Duodenal mucosa (tissue), 2 donors: ENCODE results near the gene POU2F3.

Experiments used
- H3K27ac ChIP-seq: one replicate; pipeline ENCODE4 v1.7.0; 2013; ENCODE audit warnings: low read depth, low read length
- H3K27me3 ChIP-seq, 2 donors: one replicate each; pipeline ENCODE4 v1.7.0; 2013; ENCODE audit warnings: low read length in 2 of 2, control low read depth in 1 of 2; ENCODE audit not compliant: insufficient read depth in 2 of 2, control insufficient read depth in 1 of 2
- H3K36me3 ChIP-seq, 2 donors: one replicate each; pipeline ENCODE4 v1.7.0; 2013; ENCODE audit warnings: low read length in 2 of 2, control low read depth in 1 of 2; ENCODE audit not compliant: insufficient read depth in 2 of 2, control insufficient read depth in 1 of 2
- H3K4me1 ChIP-seq, 2 donors: one replicate each; pipeline ENCODE4 v1.7.0; 2013; ENCODE audit warnings: low read length in 2 of 2, control low read depth in 1 of 2; ENCODE audit not compliant: insufficient read depth in 2 of 2, control insufficient read depth in 1 of 2
- H3K4me3 ChIP-seq, 2 donors: one replicate each; pipeline ENCODE4 v1.7.0; 2013; ENCODE audit warnings: low read length in 2 of 2, low read depth in 1 of 2
- H3K9ac ChIP-seq, 2 donors: one replicate each; pipeline ENCODE4 v1.7.0; 2013; ENCODE audit warnings: low read length in 2 of 2, low read depth in 1 of 2
- H3K9me3 ChIP-seq, 2 donors: one replicate each; pipeline ENCODE4 v1.7.0; 2013; ENCODE audit warnings: low read length in 2 of 2, control low read depth in 1 of 2; ENCODE audit not compliant: control insufficient read depth in 1 of 2

Gene POU2F3

DNA sequence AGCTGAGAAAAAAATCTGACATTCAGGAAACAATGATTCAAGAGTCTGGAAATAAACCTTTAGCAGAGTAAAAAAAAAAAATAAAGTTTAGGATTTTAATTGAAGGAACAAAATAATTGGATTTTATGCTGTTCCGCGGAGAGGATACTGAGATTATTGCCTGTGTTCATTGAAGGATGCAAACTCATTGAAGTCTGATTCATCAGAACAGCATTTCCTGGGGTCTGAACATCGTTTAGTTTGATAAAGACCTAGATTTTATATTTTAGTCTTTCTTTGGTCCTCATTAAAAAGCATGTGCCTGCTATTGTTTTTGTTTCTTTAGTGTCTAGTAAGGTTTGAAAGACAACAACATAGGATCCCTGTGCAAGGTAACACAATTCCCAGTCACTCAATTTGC is 89.6 kb downstream of the POU2F3 start:
- Histone ChIP-seq H3K4me3 (no peak overlapping the region), H3K4me1 (peaks cover 14 to 19% of the 10 kb centered on the region in 2 donors), H3K36me3 (no peaks in the 10 kb centered on the region), H3K27ac (no peak overlapping the region), H3K9ac (no peak overlapping the region), H3K9me3 (no peaks in the 10 kb centered on the region), H3K27me3 (peaks cover 0 to 4% of the 10 kb centered on the region in 2 donors)

- Histone ChIP-seq H3K27me3 (no peaks in the 10 kb centered on the region), H3K9me3 (no peaks in the 10 kb centered on the region), H3K4me1 (peaks cover 14 to 16% of the 10 kb centered on the region in 2 donors), H3K9ac (no peak overlapping the region), H3K27ac (no peak overlapping the region), H3K36me3 (no peaks in the 10 kb centered on the region), H3K4me3 (no peak overlapping the region)
Measured at GRCh38 chr11:120330045-120330444, 90.1 kb downstream of the POU2F3 start.

DNA sequence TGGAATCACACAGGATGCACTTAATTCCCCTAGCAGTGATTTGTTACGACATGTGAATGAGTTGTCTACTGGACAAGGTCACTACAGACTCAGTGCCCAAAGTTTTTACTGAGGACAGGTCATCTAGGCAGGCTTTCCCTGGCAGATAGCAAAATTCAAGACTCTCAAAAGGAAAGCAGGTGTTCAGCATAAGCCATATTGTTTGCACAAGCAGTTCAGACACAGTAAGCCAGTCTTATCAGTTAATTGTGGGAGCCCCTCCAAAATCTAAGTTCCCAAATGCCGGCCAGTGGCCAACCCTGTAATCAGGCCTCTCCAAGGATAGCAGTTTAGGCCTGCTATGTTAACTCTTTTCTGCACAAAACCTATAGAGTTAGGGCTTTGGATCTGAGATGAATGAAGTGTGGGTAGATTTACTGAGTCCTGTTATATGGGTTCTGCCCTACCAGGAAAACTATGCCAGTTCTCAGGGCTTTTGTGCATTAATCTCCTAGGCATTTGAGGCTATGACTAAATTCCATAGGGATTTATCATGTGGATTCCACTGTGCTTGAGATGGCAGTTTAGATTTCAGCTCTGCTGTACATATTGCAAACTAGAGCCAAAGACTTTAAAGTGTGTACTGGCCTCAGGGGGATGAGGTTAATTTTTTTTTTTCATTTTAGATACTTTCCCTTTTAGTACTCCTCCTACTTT is 91.5 kb downstream of the POU2F3 start:
- H3K4me1 ChIP-seq = peaks cover 6 to 16% of the 10 kb centered on the region in 2 donors
- H3K9ac ChIP-seq = no peak overlapping the region
- no peaks in the 10 kb centered on the region for H3K9me3 ChIP-seq
- H3K4me3 ChIP-seq = no peak overlapping the region
- no peak overlapping the region for H3K27ac ChIP-seq
- no peaks in the 10 kb centered on the region for H3K36me3 ChIP-seq
- no peaks in the 10 kb centered on the region for H3K27me3 ChIP-seq

DNA sequence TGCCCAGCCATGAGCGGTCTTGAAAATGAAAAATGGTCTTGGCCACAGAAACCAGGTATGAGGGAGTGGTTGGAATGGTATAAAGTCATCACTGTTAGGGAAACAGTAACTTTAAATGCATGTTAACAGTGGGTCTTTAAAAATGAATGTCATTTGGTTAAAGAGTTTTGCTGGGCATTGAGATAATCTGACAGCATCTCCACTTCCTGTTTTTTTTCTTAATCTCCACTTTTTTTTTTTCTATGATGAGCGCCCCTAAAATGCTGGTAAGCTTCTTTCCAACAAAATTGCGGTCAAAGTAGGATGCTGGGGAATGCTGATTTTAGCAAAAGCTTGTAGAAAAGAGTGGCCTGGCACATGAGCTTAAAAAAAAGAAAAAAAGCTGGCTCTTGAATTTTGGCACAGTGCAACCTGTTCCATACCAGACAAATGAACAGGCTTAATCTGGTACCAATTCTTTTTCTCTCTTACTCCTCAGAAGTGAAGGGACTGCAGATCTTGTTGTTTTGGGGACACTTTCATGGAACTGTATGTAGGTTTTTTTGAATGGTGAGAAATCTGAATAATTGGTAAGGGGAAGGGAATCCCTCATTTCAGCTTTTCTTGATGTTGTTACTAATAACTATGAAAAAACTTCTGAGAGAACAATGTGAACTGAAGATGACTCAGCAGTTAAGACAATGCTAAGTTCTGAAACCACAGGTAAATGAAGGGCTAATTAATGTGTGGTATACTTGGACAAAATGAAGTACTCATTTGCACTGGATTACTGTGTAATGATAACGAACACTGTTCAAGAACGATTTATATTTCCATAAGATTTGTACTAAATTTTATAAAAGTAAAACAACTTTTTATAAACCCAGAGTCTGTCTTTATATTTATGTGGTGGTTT is 93.1 kb downstream of the POU2F3 start:
- no peak overlapping the region for H3K9ac ChIP-seq
- no peaks in the 10 kb centered on the region for H3K9me3 ChIP-seq
- no peaks in the 10 kb centered on the region for H3K36me3 ChIP-seq
- H3K4me3 ChIP-seq = no peak overlapping the region
- peaks cover 0 to 4% of the 10 kb centered on the region in 2 donors for H3K27me3 ChIP-seq
- H3K4me1 ChIP-seq = peaks cover 9 to 16% of the 10 kb centered on the region in 2 donors
- H3K27ac ChIP-seq = no peak overlapping the region

DNA sequence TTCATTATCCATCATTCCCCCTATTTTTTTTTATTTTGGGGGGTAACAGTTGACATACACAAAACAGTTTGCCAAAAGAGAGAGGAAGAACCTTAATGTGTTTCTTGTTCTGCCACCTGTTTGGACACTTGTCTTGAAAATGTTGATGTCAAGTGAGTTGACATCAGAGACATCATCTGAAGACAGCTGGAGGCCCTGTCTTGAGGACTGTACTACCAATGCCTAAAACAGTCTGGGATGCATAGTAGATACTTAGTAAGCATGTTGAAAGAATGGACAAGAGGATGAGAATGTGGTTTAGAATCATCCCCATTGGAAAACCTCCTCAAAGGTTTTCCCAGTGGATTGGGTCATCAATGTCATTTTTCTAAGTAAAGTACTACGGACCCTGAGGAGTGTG is 93.9 kb downstream of the POU2F3 start:
- Histone ChIP-seq H3K27ac (no peak overlapping the region), H3K27me3 (peaks cover 0 to 4% of the 10 kb centered on the region in 2 donors), H3K9ac (no peak overlapping the region), H3K4me3 (no peak overlapping the region), H3K9me3 (no peaks in the 10 kb centered on the region), H3K4me1 (peaks cover 10 to 18% of the 10 kb centered on the region in 2 donors), H3K36me3 (no peaks in the 10 kb centered on the region)

- H3K27ac ChIP-seq = no peak overlapping the region
- H3K27me3 ChIP-seq = peaks cover 0 to 4% of the 10 kb centered on the region in 2 donors
- no peaks in the 10 kb centered on the region for H3K9me3 ChIP-seq
- no peak overlapping the region for H3K4me3 ChIP-seq
- H3K4me1 ChIP-seq = peaks cover 11 to 18% of the 10 kb centered on the region in 2 donors
- H3K9ac ChIP-seq = no peak overlapping the region
- no peaks in the 10 kb centered on the region for H3K36me3 ChIP-seq
Measured at GRCh38 chr11:120334332-120334731, 94.4 kb downstream of the POU2F3 start.

DNA sequence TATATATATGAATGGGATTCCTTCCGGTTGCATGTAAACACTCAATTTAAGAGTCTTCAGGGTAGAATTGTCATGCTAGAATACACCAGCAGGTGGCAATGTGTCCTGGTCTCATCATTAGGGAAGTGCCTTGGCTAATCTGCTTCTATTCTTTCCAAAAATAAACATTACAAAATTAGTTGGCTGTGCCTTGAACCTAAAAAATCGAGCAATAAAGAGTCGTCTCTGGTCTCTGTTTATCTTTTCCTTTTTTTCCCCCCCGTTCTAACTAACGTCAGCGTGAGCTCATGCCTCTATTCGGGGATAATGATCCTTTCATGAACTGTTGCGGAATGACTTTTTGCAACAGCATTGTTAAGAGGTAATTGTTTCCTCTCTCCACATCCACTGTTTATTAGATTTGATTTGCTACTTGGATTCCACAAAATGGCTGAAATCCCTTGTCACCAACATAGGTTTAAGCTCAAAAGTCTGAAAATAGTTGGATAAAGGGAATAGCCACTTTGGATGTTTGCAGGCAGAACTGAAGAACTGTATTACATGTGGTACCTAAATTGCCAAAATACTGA is 95.0 kb downstream of the POU2F3 start:
- H3K27ac ChIP-seq = peak overlapping the region; percentile 71
- no peaks in the 10 kb centered on the region for H3K9me3 ChIP-seq
- H3K9ac ChIP-seq = peak overlapping the region; percentile 61 to 70
- H3K27me3 ChIP-seq = peaks cover 0 to 4% of the 10 kb centered on the region in 2 donors
- peaks cover 18 to 20% of the 10 kb centered on the region in 2 donors for H3K4me1 ChIP-seq
- no peaks in the 10 kb centered on the region for H3K36me3 ChIP-seq
- H3K4me3 ChIP-seq = peak overlapping the region; percentile 75 to 91

DNA sequence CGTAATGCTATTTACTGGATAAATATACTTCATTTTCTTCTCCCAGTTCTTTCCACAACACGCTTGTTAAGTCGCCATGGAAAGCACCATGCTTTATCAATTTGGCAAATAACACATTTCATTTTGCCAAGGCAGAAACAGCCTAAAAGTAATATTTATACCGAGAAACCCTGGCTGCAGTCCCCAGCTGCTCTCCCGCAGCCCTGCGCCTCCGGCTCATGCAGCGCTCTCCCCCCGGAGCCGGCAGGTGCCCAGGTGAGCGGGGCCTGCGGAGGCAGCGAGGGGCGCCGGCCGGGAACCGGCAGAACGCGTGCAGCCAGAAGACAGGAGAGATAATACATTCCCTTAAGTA is 95.6 kb downstream of the POU2F3 start:
- H3K27me3 ChIP-seq = peaks cover 0 to 4% of the 10 kb centered on the region in 2 donors
- H3K4me1 ChIP-seq = peaks cover 22 to 26% of the 10 kb centered on the region in 2 donors

DNA sequence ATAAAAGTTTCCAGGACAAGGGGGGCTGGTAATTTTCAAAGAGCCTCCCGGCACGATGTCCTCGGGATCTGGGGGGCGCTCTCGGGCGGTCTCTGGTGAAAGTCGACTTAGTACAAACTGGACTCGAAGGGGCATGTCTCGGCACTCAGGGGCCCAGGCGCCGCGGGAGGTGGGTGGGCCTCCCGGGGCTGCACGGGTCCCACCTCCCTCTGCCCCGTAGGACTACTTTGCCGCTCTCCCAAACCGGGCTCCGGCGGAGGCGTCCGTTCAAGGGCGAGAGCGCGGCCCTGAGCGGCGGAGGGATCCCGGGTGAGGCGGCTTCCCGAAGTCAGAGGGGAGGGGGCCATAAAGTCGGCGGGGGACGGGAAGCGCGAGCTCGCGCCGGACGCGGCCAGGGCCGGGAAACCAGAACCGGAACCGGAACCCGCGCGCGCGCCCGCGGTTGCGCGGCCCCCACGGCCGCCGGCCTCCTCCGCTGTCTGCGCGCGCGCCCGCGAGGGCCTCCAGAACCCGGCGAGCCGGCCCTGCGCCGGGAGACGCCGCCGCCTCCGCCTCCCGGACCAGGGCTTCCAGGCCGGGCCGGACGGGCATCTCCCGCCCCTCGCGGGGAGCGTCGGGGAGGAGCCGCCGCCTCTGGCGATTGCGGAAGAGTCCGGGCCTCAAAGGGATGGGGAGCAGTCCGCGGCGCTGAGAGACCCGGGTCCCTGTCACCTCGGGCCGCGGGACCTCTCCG is 96.1 kb downstream of the POU2F3 start, which contains the start of gene ARHGEF12:
Gene ARHGEF12, plus strand, starts transcription at position 506 of the 733 bp plus-strand sequence. CDS start 831 bp downstream, outside the sequence.
- Histone ChIP-seq H3K36me3 (no peaks in the 10 kb centered on the region), H3K9me3 (no peaks in the 10 kb centered on the region), H3K4me3 (peak within 1 kb of the TSS; percentile 91 to 99), H3K27me3 (peaks cover 0 to 4% of the 10 kb centered on the region in 2 donors), H3K27ac (peak within 1 kb of the TSS; percentile 78), H3K4me1 (peaks cover 27 to 31% of the 10 kb centered on the region in 2 donors), H3K9ac (peak within 1 kb of the TSS; percentile 90 to 91)

More for the DNA sequence above, 95.6 kb downstream of the POU2F3 start:
- Histone ChIP-seq H3K9me3 (no peaks in the 10 kb centered on the region), H3K4me3 (peak overlapping the region; percentile 75 to 91), H3K9ac (peak overlapping the region; percentile 61 to 70), H3K27ac (peak overlapping the region; percentile 71), H3K36me3 (no peaks in the 10 kb centered on the region)
